Lower leg skin (tissue), 3 donors: Measurements from ENCODE around the gene GTSE1.

Source experiments
- POLR2A ChIP-seq, 2 donors: fragments of 450-650 bp; IDR thresholded peaks; one replicate each; pipeline ENCODE4 v1.6.1; 2016 to 2017; ENCODE audit warnings: antibody characterized with exemption in 2 of 2, mild to moderate bottlenecking in 1 of 2, moderate library complexity in 1 of 2
- TF ChIP-seq, protein P1 (sequence below), 3 donors: fragments of 450-650 bp; IDR thresholded peaks; one replicate each; pipeline ENCODE4 v1.5.1; 2016; ENCODE audit warnings: antibody characterized with exemption in 3 of 3, mild to moderate bottlenecking in 3 of 3, moderate library complexity in 2 of 3

DNA sequence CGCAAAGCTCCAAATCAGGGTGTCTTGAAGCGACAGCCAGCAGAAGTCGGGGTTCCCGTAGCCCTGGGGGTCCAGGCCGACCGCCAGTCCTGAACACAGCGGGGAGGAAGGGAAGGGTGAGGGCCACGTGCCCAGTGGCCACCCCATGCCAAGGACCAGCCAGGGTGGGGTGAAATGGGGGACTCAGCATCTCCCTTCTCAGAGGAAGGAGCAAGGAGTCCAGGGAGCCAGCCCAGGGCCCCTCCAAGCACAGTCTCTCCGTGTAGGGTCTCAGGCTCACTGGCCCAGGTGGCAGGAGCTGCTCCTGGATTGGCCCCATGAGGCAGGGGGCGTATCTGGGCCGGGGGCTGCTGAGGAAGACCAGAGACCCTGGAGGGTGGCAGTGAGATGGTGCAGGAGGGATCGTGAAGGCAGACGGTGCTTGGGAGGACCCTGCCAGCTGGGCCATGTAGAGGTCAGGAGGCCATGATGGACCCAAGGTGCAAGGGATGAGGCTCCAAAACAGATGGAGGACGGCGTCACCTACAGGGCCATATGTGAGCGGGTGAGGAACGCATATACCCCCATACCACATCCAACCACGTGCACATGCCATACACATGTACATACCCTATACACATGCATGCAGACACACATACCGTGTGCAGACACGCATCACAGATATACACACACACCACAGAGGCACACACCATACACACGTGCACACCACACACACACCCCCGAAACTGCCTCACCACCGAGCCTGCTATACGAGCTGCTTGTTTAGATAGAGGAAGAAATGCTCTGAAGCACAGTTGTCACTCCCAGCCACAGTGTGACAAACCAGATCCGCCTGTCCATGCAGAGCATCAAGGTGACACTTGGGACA is 73.3 kb downstream of the GTSE1 start:
- TF ChIP-seq, protein P1, sequence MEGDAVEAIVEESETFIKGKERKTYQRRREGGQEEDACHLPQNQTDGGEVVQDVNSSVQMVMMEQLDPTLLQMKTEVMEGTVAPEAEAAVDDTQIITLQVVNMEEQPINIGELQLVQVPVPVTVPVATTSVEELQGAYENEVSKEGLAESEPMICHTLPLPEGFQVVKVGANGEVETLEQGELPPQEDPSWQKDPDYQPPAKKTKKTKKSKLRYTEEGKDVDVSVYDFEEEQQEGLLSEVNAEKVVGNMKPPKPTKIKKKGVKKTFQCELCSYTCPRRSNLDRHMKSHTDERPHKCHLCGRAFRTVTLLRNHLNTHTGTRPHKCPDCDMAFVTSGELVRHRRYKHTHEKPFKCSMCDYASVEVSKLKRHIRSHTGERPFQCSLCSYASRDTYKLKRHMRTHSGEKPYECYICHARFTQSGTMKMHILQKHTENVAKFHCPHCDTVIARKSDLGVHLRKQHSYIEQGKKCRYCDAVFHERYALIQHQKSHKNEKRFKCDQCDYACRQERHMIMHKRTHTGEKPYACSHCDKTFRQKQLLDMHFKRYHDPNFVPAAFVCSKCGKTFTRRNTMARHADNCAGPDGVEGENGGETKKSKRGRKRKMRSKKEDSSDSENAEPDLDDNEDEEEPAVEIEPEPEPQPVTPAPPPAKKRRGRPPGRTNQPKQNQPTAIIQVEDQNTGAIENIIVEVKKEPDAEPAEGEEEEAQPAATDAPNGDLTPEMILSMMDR (IDR thresholded peaks at IDR 0.05): no peak
- no peak for TF ChIP-seq POLR2A (IDR thresholded peaks at IDR 0.05)
